ENCODE results near the gene MARK4.

Gene MARK4

GRCh38 chr19:45247136-45247535, 3.9 kb upstream of the MARK4 start:
- no peaks in the 10 kb centered on the region for H3K9me3 ChIP-seq (ENCODE audit: low read depth, low read length)
- H3K9ac ChIP-seq (ENCODE audit: insufficient read length) = no peak overlapping the region
- no peak overlapping the region for H3K27ac ChIP-seq
- H3K4me3 ChIP-seq = no peak overlapping the region
- no peak for TF ChIP-seq EZH2 (IDR thresholded peaks at IDR 0.05)
- TF ChIP-seq POLR2AphosphoS5 (IDR thresholded peaks at IDR 0.05; ENCODE audit: borderline replicate concordance, low read depth, low read length) = no peak
- TF ChIP-seq FOXP2 (optimal IDR thresholded peaks at IDR 0.05; ENCODE audit: control extremely low read depth, extremely low read length, insufficient read depth) = no peak
- H3K36me3 ChIP-seq (ENCODE audit: insufficient read depth, low read length) = no peaks in the 10 kb centered on the region
- DNase-seq (ENCODE audit: low read depth, low spot score) = no peak

- no peak for TF ChIP-seq EZH2 (IDR thresholded peaks at IDR 0.05)
- TF ChIP-seq FOXP2 (optimal IDR thresholded peaks at IDR 0.05; ENCODE audit: control extremely low read depth, extremely low read length, insufficient read depth) = no peak
- TF ChIP-seq POLR2AphosphoS5 (IDR thresholded peaks at IDR 0.05; ENCODE audit: borderline replicate concordance, low read depth, low read length) = no peak
- Histone ChIP-seq H3K4me3 (no peak overlapping the region), H3K27ac (no peak overlapping the region), H3K9ac (ENCODE audit: insufficient read length) (no peak overlapping the region), H3K9me3 (ENCODE audit: low read depth, low read length) (no peaks in the 10 kb centered on the region), H3K36me3 (ENCODE audit: insufficient read depth, low read length) (no peaks in the 10 kb centered on the region)
- DNase-seq (ENCODE audit: low read depth, low spot score) = no peak
These were observed 1.6 kb upstream of the MARK4 start for GRCh38 chr19:45249261-45250033.

- DNase-seq (ENCODE audit: low read depth, low spot score) = no peak
- peak overlapping the region; percentile 61 for H3K9ac ChIP-seq (ENCODE audit: insufficient read length)
- TF ChIP-seq FOXP2 (optimal IDR thresholded peaks at IDR 0.05; ENCODE audit: control extremely low read depth, extremely low read length, insufficient read depth) = no peak
- TF ChIP-seq EZH2 (IDR thresholded peaks at IDR 0.05) = no peak
- no peak for TF ChIP-seq POLR2AphosphoS5 (IDR thresholded peaks at IDR 0.05; ENCODE audit: borderline replicate concordance, low read depth, low read length)
- no peaks in the 10 kb centered on the region for H3K36me3 ChIP-seq (ENCODE audit: insufficient read depth, low read length)
- H3K4me3 ChIP-seq = peak overlapping the region; percentile 76
- H3K9me3 ChIP-seq (ENCODE audit: low read depth, low read length) = no peaks in the 10 kb centered on the region
- H3K27ac ChIP-seq = no peak overlapping the region
These were observed 747 bp upstream of the MARK4 start for GRCh38 chr19:45250216-45250831.

- H3K9ac ChIP-seq (ENCODE audit: insufficient read length) = peak overlapping the region; percentile 83
- H3K4me3 ChIP-seq = peak overlapping the region; percentile 83
These were observed 632 bp downstream of the MARK4 start for GRCh38 chr19:45251452-45252354.

GRCh38 chr19:45253396-45254027, 2.4 kb downstream of the MARK4 start:
- H3K27ac ChIP-seq = no peak overlapping the region
- H3K9ac ChIP-seq (ENCODE audit: insufficient read length) = no peak overlapping the region
- no peak for DNase-seq (ENCODE audit: low read depth, low spot score)
- H3K4me3 ChIP-seq = no peak overlapping the region
- no peaks in the 10 kb centered on the region for H3K9me3 ChIP-seq (ENCODE audit: low read depth, low read length)
- H3K36me3 ChIP-seq (ENCODE audit: insufficient read depth, low read length) = no peaks in the 10 kb centered on the region
- TF ChIP-seq EZH2 (IDR thresholded peaks at IDR 0.05) (no peak), FOXP2 (optimal IDR thresholded peaks at IDR 0.05; ENCODE audit: control extremely low read depth, extremely low read length, insufficient read depth) (no peak), POLR2AphosphoS5 (IDR thresholded peaks at IDR 0.05; ENCODE audit: borderline replicate concordance, low read depth, low read length) (no peak)

More at GRCh38 chr19:45251452-45252354, 632 bp downstream of the MARK4 start:
- TF ChIP-seq EZH2 (IDR thresholded peaks at IDR 0.05) = no peak
- no peak for DNase-seq (ENCODE audit: low read depth, low spot score)
- Histone ChIP-seq H3K36me3 (ENCODE audit: insufficient read depth, low read length) (no peaks in the 10 kb centered on the region), H3K9me3 (ENCODE audit: low read depth, low read length) (no peaks in the 10 kb centered on the region), H3K27ac (no peak overlapping the region)

GRCh38 chr19:45254044-45254531, 3.0 kb downstream of the MARK4 start:
- no peak overlapping the region for H3K9ac ChIP-seq (ENCODE audit: insufficient read length)
- H3K36me3 ChIP-seq (ENCODE audit: insufficient read depth, low read length) = no peaks in the 10 kb centered on the region

GRCh38 chr19:45255611-45256157, 4.6 kb downstream of the MARK4 start:
- Histone ChIP-seq H3K27ac (no peak overlapping the region), H3K36me3 (ENCODE audit: insufficient read depth, low read length) (no peaks in the 10 kb centered on the region), H3K9ac (ENCODE audit: insufficient read length) (no peak overlapping the region), H3K4me3 (no peak overlapping the region), H3K9me3 (ENCODE audit: low read depth, low read length) (no peaks in the 10 kb centered on the region)
- no peak for DNase-seq (ENCODE audit: low read depth, low spot score)
- no peak for TF ChIP-seq POLR2AphosphoS5 (IDR thresholded peaks at IDR 0.05; ENCODE audit: borderline replicate concordance, low read depth, low read length)
- no peak for TF ChIP-seq EZH2 (IDR thresholded peaks at IDR 0.05)
- TF ChIP-seq FOXP2 (optimal IDR thresholded peaks at IDR 0.05; ENCODE audit: control extremely low read depth, extremely low read length, insufficient read depth) = no peak

More at GRCh38 chr19:45254044-45254531, 3.0 kb downstream of the MARK4 start:
- DNase-seq (ENCODE audit: low read depth, low spot score) = no peak
- H3K9me3 ChIP-seq (ENCODE audit: low read depth, low read length) = no peaks in the 10 kb centered on the region
- TF ChIP-seq POLR2AphosphoS5 (IDR thresholded peaks at IDR 0.05; ENCODE audit: borderline replicate concordance, low read depth, low read length) (no peak), FOXP2 (optimal IDR thresholded peaks at IDR 0.05; ENCODE audit: control extremely low read depth, extremely low read length, insufficient read depth) (no peak), EZH2 (IDR thresholded peaks at IDR 0.05) (no peak)
- no peak overlapping the region for H3K4me3 ChIP-seq
- H3K27ac ChIP-seq = no peak overlapping the region
